Measurements from ENCODE around the gene DDA1.

DDA1 gene

DNA sequence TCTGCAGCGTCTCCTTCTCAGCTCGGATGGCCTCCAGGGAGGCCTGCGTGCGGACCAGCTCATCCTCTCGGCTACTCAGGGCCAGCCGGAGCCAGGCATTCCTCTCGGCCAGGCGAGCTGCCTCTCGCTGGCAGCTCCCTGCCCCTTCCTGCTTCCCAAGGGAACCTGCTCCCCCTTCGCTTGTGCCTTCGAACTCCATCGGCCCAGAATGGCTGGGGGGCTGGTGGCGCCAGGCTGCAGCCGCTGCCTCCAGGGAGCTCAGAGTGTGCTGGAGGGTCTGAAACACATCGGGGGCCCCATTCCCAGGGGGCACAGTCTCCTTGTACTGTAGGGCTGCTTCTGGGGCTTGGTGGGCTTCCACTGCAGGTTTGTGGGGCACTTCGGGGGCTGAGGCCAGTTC is 46.8 kb upstream of the DDA1 start:
- Histone ChIP-seq H4K20me1 (ENCODE audit: insufficient read depth, low read length) (no peaks in the 10 kb centered on the region), H3K9me3 (replicated peaks; ENCODE audit: insufficient read depth, low read length) (no peaks in the 10 kb centered on the region), H3F3A (ENCODE audit: insufficient read depth, low read length) (peaks cover 8% of the 10 kb centered on the region; the same call in 1 of the 2 replicates), H3K36me3 (replicated peaks; ENCODE audit: insufficient read depth, low read length) (no peaks in the 10 kb centered on the region), H3K9ac (ENCODE audit: low read length) (no peak overlapping the region), H3K9me2 (replicated peaks; ENCODE audit: insufficient read depth, low read length) (no peaks in the 10 kb centered on the region), H2AFZ (ENCODE audit: low read length) (no peak overlapping the region), H3K79me2 (ENCODE audit: low read length) (peaks cover 2% of the 10 kb centered on the region), H3K4me1 (ENCODE audit: low read length) (peaks cover 5% of the 10 kb centered on the region; the same call in 1 of the 2 replicates), H3K4me2 (ENCODE audit: low read depth, low read length) (no peak overlapping the region), H3K27ac (ENCODE audit: low read length) (no peak overlapping the region), H3K4me3 (ENCODE audit: low read length) (no peak overlapping the region), H3K27me3 (replicated peaks; ENCODE audit: insufficient read depth, low read length) (no peaks in the 10 kb centered on the region; the same call in 1 of the 2 replicates)
- TF ChIP-seq, protein P1, sequence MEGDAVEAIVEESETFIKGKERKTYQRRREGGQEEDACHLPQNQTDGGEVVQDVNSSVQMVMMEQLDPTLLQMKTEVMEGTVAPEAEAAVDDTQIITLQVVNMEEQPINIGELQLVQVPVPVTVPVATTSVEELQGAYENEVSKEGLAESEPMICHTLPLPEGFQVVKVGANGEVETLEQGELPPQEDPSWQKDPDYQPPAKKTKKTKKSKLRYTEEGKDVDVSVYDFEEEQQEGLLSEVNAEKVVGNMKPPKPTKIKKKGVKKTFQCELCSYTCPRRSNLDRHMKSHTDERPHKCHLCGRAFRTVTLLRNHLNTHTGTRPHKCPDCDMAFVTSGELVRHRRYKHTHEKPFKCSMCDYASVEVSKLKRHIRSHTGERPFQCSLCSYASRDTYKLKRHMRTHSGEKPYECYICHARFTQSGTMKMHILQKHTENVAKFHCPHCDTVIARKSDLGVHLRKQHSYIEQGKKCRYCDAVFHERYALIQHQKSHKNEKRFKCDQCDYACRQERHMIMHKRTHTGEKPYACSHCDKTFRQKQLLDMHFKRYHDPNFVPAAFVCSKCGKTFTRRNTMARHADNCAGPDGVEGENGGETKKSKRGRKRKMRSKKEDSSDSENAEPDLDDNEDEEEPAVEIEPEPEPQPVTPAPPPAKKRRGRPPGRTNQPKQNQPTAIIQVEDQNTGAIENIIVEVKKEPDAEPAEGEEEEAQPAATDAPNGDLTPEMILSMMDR (IDR thresholded peaks at IDR 0.05; ENCODE audit: low read length), result no peak
- TF ChIP-seq EZH2phosphoT487 (IDR thresholded peaks at IDR 0.05; ENCODE audit: low read length) (no peak), EZH2 (optimal IDR thresholded peaks at IDR 0.05; ENCODE audit: low read depth, low read length) (no peak)
- DNase-seq, result no peak

DNA sequence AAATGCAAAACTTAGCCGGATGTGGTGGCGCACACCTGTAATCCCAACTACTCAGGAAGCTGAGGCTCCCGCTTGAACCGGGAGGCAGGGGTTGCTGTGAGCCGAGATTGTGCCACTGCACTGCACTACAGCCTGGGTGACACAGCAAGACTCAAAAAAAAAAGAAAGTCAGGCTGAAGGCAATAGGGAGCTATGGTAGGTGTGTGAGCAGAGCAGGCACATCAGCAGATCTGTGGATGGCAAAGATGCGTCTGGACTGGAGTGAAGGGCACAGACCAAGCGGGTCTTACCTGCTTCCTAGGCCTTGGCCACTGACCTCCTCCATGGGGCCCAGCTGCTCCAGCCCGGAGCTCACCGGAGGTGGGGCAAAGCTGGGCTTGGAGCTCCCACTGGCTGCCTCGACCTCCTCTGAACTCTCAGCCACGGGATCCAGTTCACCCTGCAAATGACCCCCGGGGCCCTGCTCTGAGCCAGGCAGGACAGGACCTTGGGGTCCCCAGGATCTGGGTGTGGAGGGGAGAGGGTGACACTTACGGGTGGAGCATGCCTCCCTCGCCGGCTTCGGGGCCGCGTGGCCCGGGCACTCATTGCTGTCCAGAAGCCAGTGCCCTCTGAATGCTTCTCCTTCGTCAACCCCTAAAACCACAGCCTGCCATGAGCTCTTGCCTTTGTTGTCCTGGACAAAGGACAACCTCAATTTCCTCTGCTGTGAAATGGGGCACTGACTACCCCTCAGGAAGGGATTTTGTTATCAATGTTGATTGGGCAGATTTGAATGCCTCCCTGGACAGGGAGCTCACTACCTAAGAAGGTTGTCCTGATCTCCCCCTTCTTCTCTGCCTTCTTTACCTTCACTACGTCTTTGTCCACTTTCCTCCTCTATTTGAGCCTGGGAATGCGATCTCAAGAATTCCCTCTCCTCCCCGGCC is 45.4 kb upstream of the DDA1 start:
- Histone ChIP-seq H2AFZ (ENCODE audit: low read length) (no peak overlapping the region), H3K9me2 (replicated peaks; ENCODE audit: insufficient read depth, low read length) (no peaks in the 10 kb centered on the region), H3K9me3 (replicated peaks; ENCODE audit: insufficient read depth, low read length) (no peaks in the 10 kb centered on the region), H3K79me2 (ENCODE audit: low read length) (peaks cover 16% of the 10 kb centered on the region), H3K4me2 (ENCODE audit: low read depth, low read length) (no peak overlapping the region), H3K27me3 (replicated peaks; ENCODE audit: insufficient read depth, low read length) (no peaks in the 10 kb centered on the region; the same call in 1 of the 2 replicates), H3K36me3 (replicated peaks; ENCODE audit: insufficient read depth, low read length) (no peaks in the 10 kb centered on the region), H3K4me1 (ENCODE audit: low read length) (peaks cover 5% of the 10 kb centered on the region; the same call in 1 of the 2 replicates), H3K27ac (ENCODE audit: low read length) (no peak overlapping the region), H3F3A (ENCODE audit: insufficient read depth, low read length) (peaks cover 8% of the 10 kb centered on the region; the same call in 1 of the 2 replicates), H4K20me1 (ENCODE audit: insufficient read depth, low read length) (no peaks in the 10 kb centered on the region), H3K4me3 (ENCODE audit: low read length) (no peak overlapping the region), H3K9ac (ENCODE audit: low read length) (no peak overlapping the region)
- no peak for DNase-seq
- TF ChIP-seq, protein P1 (IDR thresholded peaks at IDR 0.05; ENCODE audit: low read length), result no peak
- TF ChIP-seq EZH2phosphoT487 (IDR thresholded peaks at IDR 0.05; ENCODE audit: low read length) (no peak), EZH2 (optimal IDR thresholded peaks at IDR 0.05; ENCODE audit: low read depth, low read length) (no peak)

DNA sequence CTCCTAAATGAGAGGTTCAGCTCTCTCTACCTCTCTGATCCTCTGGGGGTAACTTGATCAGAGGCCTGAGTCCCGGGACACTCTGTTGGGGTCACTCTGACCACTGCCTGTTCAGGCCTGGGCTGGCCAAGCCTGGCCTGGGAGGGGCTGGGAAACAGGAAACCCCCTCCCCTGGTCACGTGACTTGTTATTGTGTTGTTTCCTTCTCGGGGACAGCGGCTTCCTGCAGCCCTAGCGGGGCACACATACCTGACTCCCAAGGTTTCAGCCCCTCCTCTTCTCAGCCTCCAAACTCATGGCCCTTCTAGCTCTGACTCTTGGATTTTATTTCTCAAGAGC is 44.8 kb upstream of the DDA1 start, which contains the start of gene USHBP1:
TSS of gene USHBP1 (minus strand) at position 105 of the 339 bp plus-strand sequence. CDS start 446 bp downstream, outside the sequence.
- no peak within 1 kb of the TSS for H3K9ac ChIP-seq (ENCODE audit: low read length)
- H3K27me3 ChIP-seq (replicated peaks; ENCODE audit: insufficient read depth, low read length), result no peaks in the 10 kb centered on the region
- H3K79me2 ChIP-seq (ENCODE audit: low read length), result peaks cover 18% of the 10 kb centered on the region
- H3K9me2 ChIP-seq (replicated peaks; ENCODE audit: insufficient read depth, low read length), result no peaks in the 10 kb centered on the region
- H3K27ac ChIP-seq (ENCODE audit: low read length), result no peak within 1 kb of the TSS
- no peaks in the 10 kb centered on the region for H3K9me3 ChIP-seq (replicated peaks; ENCODE audit: insufficient read depth, low read length)
- H3K36me3 ChIP-seq (replicated peaks; ENCODE audit: insufficient read depth, low read length), result no peaks in the 10 kb centered on the region
- TF ChIP-seq EZH2phosphoT487 (IDR thresholded peaks at IDR 0.05; ENCODE audit: low read length), result no peak
- TF ChIP-seq, protein P1 (IDR thresholded peaks at IDR 0.05; ENCODE audit: low read length), result no peak
- TF ChIP-seq EZH2 (optimal IDR thresholded peaks at IDR 0.05; ENCODE audit: low read depth, low read length), result no peak
- H3K4me3 ChIP-seq (ENCODE audit: low read length), result no peak within 1 kb of the TSS
- H3K4me2 ChIP-seq (ENCODE audit: low read depth, low read length), result no peak within 1 kb of the TSS
- H3F3A ChIP-seq (ENCODE audit: insufficient read depth, low read length), result peaks cover 8% of the 10 kb centered on the region; the same call in 1 of the 2 replicates
- no peak within 1 kb of the TSS for H2AFZ ChIP-seq (ENCODE audit: low read length)
- DNase-seq, result no peak
- peaks cover 5% of the 10 kb centered on the region; the same call in 1 of the 2 replicates for H3K4me1 ChIP-seq (ENCODE audit: low read length)
- H4K20me1 ChIP-seq (ENCODE audit: insufficient read depth, low read length), result no peaks in the 10 kb centered on the region
